Lower leg skin (tissue), 3 donors: ENCODE results near the gene C17orf67.

Source experiments
- CTCF ChIP-seq, 3 donors: fragments of 450-650 bp; IDR thresholded peaks; one replicate each; pipeline ENCODE4 v1.5.1; 2016; ENCODE audit warnings: antibody characterized with exemption in 3 of 3, mild to moderate bottlenecking in 3 of 3, moderate library complexity in 2 of 3
- POLR2A ChIP-seq, 2 donors: fragments of 450-650 bp; IDR thresholded peaks; one replicate each; pipeline ENCODE4 v1.6.1; 2016 to 2017; ENCODE audit warnings: antibody characterized with exemption in 2 of 2, mild to moderate bottlenecking in 1 of 2, moderate library complexity in 1 of 2

GRCh38 chr17:56782338-56782737, 51.4 kb downstream of the C17orf67 start:
- no peak for TF ChIP-seq POLR2A (IDR thresholded peaks at IDR 0.05)
- TF ChIP-seq CTCF (IDR thresholded peaks at IDR 0.05) = no peak
